NCI-H2196 treated with DMSO at 0.1 percent for 48 hours (cell line): Measurements from ENCODE around the gene ZNF14.
"Not testable (repeated sequence)": the region's sequence is repeated elsewhere in the genome, so short reads cannot be mapped to it uniquely, and the experiment has no call there.

ENCODE experiments used
- DNase-seq: peaks from one replicate; lab custom pipeline; 2025; ENCODE audit not compliant: unreplicated experiment; lab: John Stamatoyannopoulos, UW

The ZNF14 gene

DNA sequence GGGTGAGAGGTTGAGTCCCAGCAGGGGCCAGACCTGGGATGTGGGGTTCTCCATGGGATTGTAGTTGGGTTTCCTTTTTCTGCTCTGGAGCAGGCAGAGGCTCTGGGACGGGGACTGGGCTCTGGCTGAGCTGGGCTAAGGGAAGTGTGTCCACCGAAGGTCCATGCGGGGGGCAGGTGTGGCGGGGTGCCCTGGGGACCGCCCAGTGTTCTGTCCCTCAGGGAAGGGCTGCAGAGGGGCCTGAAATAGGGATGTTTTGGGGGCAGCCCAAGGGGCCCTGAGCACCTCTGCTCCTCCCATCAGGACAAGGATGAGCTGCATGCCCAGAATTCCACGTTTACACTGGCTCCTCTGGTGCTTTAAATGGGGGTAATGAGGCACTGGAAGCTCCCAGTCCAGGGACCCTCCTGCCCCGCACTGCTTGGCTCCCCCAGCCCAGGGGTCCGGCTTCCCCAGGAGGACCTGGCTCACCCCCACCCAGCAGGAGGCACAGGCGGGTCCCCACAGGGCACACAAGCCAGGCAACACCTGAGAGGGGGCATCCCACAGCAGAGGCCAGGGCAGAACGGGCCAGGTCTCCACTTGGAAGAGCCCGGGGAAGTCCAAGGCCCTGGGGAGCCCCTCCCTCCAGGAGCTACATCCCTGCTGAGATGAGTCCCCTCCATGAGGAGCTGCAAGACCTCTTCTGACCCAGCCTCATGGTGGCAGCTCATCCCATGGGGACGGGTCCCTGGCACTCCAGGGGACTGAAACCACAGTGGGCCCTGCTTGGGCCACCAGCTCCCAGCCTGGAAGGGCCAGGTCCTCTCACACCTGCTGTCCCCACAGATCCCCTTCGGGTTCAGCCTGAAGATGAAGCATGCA is 14.7 kb upstream of the ZNF14 start:
- DNase-seq, result no peak

- no peak for DNase-seq
These were observed 13.6 kb upstream of the ZNF14 start for GRCh38 chr19:19746286-19747213.

GRCh38 chr19:19745496-19746285 is 12.8 kb upstream of the ZNF14 start:
- no peak for DNase-seq

- DNase-seq, result no peak
These were observed 11.7 kb upstream of the ZNF14 start for GRCh38 chr19:19744641-19745040.

- not testable (repeated sequence) for DNase-seq
These were observed 11.0 kb upstream of the ZNF14 start for GRCh38 chr19:19743921-19744320.

GRCh38 chr19:19743176-19743575 is 10.3 kb upstream of the ZNF14 start:
- DNase-seq, result no peak

GRCh38 chr19:19742773-19743172 is 9.9 kb upstream of the ZNF14 start:
- no peak for DNase-seq

- DNase-seq, result no peak
These were observed 8.3 kb upstream of the ZNF14 start for GRCh38 chr19:19741184-19741583.

- no peak for DNase-seq
These were observed 7.8 kb upstream of the ZNF14 start for GRCh38 chr19:19740755-19741154.

GRCh38 chr19:19738564-19738963 is 5.7 kb upstream of the ZNF14 start:
- DNase-seq, result no peak

- DNase-seq, result no peak
These were observed 4.8 kb upstream of the ZNF14 start for GRCh38 chr19:19737559-19738332.

GRCh38 chr19:19721896-19722295 is 11.0 kb downstream of the ZNF14 start:
- no peak for DNase-seq

DNA sequence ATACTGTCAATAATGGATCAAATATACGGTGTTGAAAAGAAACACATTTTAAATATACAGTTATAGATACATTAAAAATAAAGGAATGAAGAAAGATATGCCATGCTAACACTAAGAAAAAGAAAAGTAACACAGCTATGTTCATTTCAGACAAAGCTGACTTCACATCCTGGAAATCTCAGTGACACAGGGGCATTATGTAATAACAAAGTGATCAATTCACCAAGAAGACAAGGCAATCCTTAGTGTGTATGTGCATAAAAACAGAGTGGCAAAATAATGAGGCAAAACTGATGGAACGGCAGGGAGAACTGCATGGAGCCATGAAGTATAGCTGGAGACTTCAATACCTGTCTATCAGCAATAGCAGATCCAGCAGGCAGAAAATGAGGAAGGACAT is 13.1 kb downstream of the ZNF14 start:
- no peak for DNase-seq

DNA sequence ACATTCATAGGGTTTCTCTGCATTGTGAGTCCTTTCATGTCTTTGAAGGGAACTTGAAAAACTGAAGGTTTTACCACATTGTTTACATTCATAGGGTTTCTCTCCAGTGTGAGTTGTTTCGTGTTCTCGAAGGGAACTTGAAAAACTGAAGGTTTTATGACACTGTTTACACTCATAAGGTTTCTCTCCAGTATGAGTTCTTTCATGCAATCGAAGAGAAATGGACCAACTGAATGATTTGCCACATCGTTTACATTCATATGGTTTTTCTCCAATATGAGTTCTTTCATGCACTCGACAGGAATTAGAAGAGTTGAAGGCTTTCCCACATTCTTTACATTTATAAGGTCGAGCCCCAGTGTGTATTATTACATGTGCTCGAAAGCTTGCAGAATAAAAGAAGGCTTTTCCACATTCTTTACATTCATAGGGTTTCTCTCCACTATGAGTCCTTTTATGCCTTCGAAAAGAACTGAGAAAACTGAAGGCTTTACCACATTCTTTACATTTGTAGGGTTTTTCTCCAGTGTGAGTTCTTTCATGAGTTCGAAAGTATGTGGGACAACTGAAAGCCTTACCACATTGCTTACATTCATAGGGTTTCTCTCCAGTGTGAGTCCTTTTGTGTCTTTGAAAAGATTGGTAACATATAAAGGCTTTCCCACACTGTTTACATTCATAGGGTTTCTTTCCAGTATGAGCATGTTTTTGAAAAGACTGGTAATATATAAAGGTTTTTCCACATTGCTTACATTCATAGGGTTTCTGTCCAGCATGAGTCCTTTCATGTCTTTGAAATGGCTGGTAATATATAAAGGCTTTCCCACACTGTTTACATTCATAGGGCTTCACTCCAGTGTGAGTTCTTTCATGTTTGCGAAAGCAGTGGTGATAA is 20.7 kb downstream of the ZNF14 start:
- no peak for DNase-seq

DNA sequence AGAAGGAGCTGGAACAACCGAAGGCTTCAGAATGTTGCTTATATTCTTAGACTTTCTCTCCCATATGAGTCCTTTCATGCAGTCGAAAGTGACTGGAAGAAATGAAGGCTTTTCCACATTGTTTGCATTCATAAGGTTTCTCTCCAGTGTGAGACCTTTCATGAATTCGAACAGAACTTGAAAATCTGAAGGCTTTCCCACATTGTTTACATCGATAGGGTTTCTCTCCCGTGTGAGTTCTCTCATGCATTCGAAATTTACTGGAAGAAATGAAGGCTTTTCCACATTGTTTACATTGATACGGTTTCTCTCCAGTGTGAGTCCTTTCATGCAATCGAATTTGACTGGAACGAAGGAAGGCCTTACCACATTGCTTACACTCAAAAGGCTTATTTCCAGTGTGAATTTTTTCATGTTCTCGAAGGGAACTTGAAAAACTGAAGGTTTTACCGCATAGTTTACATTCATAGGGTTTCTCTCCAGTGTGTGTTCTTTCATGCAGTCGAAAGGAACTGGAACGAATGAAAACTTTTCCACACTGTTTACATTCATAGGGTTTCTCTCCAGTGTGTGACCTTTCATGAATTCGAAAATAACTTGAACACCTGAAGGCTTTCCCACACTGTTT is 21.5 kb downstream of the ZNF14 start:
- DNase-seq, result no peak

- DNase-seq, result no peak
These were observed 22.4 kb downstream of the ZNF14 start for GRCh38 chr19:19710506-19710905.

DNA sequence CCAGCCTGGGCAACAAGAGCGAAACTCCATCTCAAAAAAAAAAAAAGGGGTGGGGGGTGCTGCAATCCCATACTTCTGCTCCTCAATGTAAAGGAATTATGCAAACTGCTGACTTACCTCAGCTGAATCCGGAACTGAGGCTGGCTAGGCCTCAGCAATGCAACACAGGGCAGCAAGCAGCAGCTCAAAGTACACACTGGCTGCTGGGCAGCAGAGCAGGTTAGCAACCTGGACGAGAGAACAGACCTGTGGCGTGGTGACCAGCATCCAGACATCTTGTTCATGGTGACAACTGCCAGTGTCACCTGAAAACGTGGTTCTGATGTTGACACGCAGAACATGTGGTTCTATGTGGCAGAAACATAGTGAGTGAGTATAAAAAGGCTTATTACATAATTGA is 28.1 kb downstream of the ZNF14 start:
- DNase-seq, result no peak

- DNase-seq, result not testable (repeated sequence)
These were observed 32.4 kb downstream of the ZNF14 start for GRCh38 chr19:19700493-19700892.

DNA sequence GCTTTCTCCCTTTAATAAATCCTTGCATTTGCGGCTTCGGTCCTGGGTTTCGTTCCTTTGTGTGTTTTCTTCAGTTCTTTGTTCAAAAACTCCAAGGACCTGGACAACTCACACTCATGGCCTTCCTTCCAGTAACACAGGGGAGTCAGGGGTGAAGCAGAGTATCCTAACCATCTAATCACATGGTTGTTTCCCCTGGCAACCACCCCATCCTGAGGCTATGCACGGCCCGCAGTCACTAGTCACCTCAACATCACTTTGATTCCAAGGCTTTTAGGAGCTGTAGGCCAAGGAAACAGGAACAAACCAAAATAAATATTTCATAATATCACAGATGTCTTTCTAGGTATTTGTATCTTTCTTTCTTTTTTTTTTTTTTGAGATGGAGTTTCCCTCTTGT is 35.3 kb downstream of the ZNF14 start:
- no peak for DNase-seq
